A673 (cell line): ENCODE measurements around the gene ARHGAP1.

ENCODE experiments used
- EZH2 ChIP-seq: fragments of 200-600 bp; sonication (generic); IDR thresholded peaks from 2 replicates; pipeline ENCODE4 v1.6.1; 2017; ENCODE audit warnings: borderline replicate concordance, low read depth, mild to moderate bottlenecking, mixed read lengths, antibody characterized with exemption, low read length; ENCODE audit not compliant: poor library complexity, severe bottlenecking
- TF ChIP-seq, protein P1 (sequence below): fragments of 300-800, 200-600 bp; sonication (generic); conservative IDR thresholded peaks from 2 replicates; pipeline ENCODE4 v1.5.1; 2017; ENCODE audit warnings: low read depth, mild to moderate bottlenecking, antibody characterized with exemption, low read length, moderate library complexity, mixed read lengths

DNA sequence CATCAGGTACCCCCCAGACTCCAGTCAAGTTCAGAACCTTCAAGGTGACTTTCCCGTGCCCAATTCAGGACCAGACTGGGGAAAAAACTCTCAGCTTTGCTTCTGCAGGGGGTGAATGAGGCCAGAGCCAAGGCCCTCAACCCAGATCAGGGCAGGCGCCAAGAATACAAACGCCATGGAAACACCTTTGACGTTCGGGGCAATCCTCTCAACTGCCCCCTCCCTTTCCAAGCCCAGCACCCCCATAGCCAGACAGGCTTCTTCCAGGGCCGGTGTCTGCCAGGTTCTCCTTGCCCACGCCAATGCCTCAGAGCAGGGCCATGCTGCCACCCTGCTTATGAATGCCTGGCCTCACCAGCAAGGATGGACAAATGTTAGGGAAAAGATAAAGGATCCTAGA is 5.8 kb downstream of the ARHGAP1 start:
- TF ChIP-seq, protein P1, sequence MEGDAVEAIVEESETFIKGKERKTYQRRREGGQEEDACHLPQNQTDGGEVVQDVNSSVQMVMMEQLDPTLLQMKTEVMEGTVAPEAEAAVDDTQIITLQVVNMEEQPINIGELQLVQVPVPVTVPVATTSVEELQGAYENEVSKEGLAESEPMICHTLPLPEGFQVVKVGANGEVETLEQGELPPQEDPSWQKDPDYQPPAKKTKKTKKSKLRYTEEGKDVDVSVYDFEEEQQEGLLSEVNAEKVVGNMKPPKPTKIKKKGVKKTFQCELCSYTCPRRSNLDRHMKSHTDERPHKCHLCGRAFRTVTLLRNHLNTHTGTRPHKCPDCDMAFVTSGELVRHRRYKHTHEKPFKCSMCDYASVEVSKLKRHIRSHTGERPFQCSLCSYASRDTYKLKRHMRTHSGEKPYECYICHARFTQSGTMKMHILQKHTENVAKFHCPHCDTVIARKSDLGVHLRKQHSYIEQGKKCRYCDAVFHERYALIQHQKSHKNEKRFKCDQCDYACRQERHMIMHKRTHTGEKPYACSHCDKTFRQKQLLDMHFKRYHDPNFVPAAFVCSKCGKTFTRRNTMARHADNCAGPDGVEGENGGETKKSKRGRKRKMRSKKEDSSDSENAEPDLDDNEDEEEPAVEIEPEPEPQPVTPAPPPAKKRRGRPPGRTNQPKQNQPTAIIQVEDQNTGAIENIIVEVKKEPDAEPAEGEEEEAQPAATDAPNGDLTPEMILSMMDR, result no peak
- no peak for TF ChIP-seq EZH2
